Fibroblast of skin of left quadriceps (primary cell): ENCODE measurements around the gene AATK.

Experiments
- DNase-seq, 2 experiments: peaks; one replicate each; pipeline ENCODE4 v3.0.0-alpha.2; 2013; ENCODE audit warnings: low read depth in 2 of 2

The AATK gene

DNA sequence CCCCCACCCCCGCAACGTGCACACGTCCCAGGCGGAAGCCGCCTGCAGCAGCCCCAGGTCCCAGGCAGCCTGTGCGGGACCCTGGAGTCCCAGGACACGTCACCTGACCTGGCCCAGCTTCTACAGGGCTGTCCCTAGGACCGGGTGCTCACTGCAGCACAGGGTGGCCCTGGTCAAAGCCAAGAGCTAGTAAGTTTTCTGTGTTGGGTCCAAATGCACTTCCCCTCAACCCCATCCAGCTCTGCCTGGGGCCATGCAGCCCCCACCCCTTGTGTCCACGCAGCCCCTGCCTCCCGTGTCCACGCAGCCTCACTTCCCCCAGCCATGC lies 22.9 kb downstream of the AATK start:
- DNase-seq = no peak

DNA sequence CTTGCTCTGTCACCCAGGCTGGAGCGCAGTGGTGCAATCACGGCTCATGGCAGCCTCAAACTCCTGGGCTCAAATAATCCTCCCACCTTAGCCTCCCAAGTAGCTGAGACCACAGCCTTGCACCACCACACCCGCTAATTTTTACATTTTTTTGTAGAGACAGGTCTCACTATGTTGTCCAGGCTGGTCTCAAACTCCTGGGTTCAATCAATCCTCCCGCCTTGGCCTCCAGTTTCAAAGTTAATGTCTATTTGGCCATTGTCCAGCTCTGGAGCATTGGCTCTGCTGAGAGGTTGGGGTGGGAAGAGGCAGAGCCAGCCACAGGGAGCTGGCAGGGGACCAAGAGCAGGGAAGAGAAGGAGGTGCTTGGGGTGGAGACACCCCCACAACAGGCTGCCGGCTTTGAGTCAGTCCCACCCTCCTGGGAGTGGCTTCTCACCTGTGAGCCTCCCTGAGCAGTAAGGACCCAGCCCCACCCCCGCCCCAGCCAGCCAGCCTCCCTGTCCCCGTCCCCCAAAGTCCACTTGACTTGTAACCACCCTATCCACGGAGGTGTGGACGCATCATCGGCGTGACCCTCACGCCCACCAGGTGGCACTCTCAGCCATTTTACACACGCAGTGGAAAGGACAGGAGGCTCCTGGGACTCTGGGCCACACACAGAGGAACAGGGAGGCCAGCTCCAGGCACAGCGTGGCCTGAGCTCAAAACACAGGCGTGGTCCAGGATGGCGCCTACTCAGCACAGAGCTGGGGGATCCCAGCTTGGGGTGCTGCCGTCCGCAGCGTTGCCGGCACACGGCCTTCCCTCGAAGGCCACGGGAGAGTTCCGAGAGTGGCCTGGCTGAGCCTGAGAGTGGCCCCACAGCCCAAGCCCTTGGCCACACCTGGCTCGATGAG lies 23.5 kb downstream of the AATK start:
- DNase-seq = peak; percentile 22 to 35

DNA sequence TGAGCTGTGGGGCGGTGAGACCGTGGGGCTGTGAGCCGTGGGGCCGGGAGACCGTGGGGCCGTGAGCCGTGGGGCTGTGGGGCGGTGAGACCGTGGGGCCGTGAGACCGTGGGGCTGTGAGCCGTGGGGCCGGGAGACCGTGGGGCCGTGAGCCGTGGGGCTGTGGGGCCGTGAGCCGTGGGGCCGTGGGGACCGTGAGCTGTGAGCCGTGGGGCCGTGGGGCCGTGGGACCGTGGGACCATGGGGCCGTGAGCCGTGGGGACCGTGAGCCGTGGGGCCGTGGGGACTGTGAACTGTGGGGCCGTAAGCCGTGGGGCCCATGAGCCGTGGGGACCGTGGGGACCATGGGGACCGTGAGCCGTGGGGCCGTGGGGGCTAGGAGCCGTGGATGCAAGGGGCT lies 25.3 kb downstream of the AATK start:
- DNase-seq = no peak

DNA sequence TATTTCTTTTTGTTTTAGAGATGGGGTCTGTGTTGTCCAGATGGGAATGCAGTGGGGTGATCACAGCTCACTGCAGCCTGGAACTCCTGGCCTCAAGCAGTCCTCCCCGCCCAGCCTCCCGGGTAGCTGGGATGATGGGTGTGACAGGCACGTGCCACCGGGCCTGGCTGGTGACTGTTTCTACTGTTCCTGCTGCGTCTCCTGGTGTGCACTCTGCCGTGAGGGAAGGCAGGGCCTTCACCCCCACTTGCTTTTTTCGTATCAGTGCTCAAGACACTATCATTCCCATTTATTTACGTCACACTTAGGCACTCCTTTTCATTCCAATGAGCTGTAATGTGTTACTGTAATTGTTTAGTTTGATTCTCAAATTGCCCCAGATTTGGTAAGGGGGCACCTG lies 26.0 kb downstream of the AATK start:
- no peak for DNase-seq

DNA sequence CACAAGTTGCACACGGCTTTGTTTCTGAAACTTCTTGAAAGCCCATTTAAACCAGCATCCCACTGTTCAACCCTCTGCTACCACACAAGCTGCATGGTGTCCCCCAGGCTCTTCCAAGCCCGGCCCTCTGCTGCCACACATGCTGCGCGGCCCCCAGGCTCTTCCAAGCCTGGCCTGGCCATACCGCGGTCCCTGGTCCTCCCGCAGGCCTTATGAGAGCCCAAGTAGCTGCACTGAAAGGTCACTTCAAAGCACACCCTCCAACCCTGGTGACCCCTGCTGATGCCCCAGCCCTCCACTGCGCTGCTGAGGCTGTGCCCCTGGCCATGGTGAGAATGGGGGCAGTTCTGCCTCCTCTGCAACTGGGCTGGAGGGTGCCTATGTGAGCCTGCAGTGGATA lies 26.6 kb downstream of the AATK start:
- DNase-seq = no peak

DNA sequence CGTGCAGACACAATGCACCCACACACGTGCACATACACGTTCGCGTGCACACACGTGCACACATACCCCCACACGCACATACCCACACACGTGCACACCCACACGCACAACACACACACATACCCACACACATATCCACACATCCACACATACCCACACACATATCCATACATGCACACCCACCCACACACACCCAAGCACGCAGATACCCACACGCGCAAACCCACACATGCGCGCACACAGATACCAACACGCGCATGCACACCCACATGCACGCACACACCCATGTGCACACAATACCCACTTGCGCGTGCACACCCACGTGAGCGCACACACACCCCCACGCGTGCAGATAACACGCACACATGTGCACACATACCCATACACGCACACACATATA lies 27.5 kb downstream of the AATK start:
- DNase-seq = no peak

DNA sequence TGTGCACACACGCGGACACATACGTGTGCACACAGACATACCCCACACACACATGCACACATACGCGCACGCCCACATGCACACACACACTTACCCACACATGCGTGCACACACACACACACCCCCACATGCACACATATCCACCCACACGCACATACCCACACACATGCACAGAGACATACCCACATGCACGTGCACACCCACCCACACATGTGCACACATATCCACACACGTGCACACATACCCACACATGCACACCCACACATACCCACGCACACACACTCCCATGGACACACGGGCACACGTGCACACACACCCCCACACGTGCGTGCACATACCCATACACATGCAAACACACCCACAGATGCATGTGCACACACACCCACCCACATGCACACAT lies 27.9 kb downstream of the AATK start:
- DNase-seq = no peak

DNA sequence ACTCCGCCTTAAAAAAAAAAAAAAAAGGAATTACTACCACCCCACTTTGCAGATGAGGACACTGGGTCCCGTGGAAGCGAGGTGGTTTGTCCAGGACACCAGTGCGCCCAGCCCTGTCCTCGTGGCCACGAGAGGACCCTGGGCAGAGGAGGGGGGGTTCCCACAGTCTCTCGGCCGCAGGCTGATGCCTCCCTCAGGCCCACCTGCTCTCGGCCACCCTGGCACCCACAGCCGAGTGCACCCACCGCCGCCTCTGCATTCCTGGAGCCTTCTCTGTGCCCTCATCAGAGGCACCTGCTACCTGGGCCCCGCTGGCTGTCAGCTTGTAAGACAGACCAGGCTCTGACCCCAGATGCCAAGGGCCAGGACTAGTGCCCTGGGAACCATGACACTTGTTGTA lies 28.8 kb downstream of the AATK start:
- no peak for DNase-seq

DNA sequence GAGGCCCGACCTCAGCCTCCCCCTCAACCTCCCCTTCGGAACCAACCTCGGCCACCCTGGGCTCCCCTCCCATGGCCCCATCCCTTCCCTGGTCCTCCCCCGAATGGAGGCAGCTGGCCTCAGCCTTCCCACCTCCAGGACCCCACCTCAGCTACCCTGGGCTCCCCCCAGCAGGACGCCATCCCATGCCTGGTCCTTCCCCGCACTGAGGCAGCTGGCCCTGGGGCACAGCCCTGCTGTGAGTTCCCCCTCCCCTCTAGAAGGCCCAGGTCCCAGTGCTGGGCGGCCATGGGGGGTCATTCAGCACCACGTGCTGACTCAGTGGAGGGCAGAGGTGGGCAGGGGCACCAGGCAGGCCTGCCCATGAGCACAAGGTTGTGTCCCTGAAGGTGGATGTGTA lies 29.7 kb downstream of the AATK start:
- no peak for DNase-seq

DNA sequence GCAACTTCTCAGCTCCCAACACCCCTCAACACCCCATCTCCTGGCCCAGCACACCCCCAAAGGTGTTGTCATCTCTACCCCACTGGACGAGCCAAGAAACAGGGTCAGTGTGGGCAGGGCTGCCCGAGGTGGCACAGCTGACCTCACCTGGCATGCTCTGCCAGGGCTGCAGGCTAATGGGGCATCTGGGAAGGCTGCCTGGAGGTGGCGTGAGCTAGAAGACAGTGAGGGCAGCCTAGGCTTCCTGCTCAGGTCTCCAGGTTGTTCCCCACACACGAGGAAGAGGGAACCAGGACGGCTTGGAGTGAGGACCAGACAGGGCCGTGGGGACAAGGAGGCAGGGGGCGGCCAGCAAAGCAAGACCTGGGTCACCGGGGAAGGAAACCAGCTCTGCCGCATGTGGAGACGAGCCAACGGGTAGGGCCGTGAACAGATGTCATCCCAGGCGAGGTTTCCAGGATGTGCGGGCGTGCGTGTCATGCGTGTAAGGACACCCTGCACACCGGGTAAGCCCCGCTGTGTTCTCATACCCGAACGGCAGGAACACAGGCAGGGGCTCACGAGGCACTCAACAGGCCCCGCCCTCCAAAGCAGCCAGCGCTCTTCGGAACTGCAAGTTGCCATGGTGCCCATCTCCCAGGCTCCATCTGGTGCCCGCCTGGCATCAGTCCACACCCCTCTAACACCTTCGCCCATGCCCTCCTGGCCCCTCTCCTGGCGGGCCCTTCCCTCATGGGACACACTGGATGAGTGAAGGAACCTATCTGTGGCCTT lies 30.3 kb downstream of the AATK start:
- DNase-seq = no peak

DNA sequence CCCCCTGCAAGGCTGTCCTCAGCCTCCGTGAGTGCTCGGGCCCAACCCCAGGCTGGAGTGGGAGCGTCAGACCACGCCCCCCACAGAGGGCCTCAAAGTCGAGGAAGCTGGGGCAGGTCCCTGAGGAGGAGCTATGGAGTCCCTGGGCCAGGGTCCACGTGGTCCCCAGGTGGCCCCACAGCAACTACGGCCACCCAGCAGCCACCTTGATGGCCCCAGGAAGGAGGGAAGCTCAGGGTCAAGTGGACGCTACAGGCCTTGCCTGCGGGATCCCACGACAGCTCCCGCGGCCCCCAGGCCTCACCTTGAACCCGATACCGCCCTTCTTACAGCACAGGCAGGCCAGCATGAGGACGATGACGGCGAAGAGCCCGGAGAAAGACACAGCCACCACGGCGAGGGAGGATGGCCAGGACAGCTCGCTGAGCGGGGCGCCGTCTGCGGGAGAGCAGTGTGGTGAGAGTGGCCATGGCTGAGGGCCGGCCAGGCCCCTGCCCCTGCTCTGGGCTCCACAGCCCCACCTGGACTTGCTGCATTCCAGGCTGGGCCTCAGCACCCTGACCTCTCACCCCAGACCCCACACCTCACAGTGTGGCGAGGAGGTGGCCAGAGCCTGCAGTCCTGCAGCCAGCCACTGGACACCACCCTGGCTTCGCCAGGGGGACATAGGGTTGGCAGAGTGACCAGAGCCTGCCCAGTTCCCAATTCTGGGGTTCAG lies 31.8 kb downstream of the AATK start:
- DNase-seq = no peak

DNA sequence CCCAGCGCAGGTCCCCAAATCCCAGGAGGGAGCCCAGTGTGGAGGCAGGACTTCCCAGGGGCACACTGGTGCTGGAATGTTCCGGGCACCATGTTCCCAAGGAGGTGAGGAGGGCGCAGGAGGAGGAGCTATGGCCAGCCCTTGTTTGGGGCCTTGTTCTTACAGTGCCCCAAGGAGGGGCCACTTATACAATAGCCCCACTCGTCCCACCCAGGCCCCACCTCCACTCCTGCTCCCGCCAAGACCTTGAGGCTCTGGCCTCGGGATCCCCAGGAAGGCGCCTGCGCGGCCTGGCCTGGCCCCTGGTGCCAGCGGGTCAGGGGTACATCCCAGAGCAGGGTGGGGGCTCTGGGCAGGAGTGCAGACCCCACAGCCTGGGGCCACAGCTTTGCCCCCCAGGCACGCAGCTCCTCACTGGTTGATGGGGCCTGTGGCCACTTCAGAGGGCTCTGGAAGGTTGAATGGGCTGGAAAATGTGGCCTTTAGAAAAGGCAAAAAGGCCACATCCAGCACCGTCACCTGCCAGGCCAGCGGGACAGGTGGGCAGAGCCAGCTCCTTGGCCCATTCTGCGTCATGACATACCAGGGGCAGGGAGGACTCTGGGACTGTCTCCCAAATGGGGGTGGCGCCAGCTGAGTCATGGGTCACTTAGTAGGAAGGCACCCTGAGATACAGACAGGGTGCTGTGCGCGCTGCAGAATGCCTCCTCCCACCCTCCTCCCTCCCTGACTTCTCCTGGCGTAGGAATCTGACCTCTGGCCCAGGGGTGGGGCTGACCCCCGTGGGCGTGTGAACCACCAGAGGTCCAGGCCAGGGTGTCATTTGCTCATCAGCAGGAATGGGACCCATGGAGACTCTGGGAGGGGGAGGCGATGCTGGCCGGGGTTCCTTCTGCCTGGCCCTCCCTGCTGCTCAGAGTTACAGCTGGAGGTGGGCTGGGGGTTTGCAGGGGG lies 33.0 kb downstream of the AATK start:
- DNase-seq = no peak

DNA sequence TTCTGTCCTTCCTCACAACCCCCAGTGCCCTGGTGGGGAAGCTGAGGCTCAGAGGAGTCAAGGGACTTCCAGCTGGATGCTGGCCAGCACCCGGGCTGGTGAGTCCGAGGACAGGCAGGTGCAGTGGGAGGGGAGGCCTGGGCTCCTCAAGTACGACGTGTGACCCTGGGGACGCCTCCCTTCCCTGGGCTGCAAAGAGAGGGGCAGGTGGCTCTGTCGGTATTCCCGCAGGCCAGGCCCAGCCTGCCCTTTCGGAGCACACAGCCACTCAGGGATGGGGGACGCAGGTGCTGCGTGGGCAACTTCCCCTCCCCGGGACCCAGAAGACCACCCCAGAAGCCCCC lies 33.9 kb downstream of the AATK start:
- DNase-seq = no peak

DNA sequence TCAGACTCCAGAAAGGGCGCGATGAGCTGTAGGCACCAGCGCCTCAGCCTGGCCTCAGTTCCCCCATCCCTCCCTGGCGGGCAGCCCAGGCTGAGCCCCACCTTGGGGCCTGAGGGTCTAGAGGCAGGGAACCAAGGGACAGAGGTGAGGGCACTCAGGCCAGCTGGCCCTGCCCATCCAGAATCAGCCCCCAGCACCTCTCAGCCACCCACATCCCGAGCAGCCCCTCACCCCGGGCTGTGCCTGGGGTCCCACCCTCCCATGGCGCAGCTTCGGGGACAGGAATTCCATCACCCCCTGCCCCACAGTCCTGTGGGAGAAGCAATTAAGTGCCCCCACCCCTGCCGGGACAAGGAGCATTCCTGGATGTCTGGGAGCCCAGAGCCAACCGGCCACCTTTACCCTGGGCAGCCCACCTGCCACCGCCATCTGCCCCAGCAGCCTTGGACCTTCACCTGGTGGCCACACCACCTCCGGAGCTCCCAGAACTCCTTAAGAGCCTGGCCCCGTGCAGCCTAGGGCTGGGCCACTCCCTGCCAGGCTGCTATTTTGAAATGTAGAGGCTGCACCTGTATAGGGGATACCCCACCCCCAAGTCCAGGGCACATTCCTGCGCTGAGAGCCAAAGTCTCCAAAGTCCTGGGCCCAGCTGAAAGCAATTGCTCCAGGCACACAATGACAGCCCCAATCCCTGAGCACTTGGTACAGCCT lies 34.4 kb downstream of the AATK start:
- DNase-seq = no peak

DNA sequence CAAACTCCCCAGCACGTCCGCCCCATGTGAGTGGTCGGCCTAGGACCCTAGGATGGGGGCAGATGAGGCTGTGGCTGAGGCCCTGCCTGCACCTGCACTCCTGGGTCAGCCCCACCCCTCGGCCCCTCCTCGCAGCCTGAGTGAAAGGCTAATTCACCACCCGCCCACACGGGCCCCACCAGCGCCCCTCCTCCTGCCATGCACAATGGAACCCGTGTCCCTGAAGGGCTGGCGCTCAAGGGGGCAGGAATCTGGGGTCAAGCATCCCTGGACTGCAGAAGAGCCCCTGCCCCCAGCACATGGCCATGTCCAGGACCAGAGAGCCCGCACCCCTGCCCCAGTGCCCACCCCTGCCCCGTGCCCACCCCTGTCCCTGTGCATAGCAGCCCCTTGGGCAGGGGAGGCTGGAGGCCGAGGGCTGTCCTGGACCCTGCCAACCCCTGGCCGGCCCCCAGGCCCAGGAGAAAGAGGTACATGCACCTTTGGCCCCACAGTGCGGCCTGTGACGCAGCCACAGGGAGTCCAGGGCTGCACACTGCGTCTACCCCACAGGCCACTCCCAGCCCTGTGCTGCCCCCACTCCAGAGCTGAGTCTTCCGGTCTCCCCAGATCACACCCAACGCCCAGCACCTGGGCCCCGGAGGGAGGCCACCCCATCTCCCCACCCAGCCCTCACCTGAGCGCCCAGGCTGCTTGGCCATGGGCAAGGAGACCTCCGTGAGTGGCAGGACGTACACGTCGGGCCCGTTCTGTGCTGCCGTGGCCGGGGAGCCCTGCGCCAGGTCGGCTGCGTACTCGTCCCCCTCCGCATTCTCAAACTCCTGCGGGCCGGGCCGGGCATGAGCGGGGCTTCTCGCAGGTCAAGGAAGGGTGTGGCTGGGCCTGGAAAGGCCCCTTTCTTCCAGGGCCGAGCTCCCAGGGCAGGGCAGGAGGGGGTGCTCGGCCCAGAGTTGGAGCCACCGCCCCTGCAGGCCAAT lies 35.3 kb downstream of the AATK start:
- no peak for DNase-seq

DNA sequence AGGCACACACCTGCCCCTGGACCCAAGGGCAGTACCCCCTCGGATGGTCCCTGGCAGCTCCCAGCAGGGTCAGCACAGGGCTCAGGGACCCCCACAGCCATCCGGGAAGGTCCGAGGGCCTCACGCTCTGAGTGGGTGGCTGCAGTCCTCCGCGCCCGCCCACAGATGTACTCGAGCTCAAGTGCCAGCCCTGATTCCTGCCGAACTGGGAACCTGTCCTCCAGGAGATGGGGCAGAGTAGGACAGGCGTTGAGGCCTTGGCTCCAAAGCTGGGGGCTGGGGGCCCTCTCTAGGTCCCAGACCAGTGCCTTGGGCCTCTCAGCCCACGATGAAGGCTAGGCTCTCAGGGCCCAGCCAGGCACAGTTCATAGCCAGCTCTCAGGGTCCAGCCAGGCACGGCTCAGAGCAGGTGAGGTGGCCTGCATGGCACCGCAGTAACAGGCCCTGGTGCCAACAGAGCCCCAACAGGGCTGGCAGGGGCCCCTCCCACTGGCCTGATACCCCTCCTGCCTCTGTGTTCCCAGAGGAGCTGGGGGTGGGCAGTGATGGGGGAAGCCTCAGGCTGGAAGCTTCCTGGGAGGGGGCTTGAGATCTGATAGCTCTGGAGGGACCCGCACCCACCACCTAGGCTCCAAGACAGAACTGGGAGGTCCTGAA lies 36.2 kb downstream of the AATK start:
- no peak for DNase-seq

DNA sequence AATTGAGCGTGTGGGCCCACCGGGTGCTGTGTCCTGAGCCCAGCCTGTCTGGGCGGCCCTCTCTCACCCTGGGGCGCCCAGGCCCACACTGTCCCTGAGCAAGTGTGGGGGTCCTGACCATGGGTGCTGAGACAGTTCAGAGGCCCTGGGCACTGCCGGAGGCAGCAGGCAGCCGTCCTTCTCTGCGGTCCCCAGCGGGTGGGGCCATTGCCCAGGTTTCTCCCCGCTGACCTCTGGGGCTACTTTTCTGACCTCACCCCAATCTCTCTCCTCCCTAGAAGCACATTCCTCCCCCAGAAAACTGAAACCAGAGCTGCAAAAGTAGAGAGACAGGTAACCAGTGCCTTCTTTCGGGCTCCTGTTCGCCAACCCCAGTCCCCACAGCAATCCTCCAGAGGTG lies 36.7 kb downstream of the AATK start:
- DNase-seq = no peak

DNA sequence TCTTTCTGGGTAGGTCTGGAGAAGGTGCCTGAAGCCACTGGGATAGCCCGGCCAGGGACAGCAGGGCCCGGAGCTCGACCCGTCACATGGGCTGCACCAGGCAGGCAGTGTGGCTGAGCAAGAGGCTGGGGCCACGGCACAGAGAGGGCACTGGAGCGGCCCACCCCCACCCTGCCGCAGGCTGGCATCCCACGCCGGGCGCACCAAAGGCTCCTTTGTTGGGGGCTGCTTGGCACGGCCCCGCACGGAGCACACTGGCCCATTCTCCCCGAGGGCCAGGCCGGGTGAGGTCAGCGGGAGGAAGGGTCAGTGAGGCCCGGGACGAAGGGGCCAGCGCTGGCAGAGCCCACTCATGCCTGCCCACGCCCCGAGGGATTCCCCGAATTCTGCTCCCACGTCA lies 37.2 kb downstream of the AATK start:
- no peak for DNase-seq

DNA sequence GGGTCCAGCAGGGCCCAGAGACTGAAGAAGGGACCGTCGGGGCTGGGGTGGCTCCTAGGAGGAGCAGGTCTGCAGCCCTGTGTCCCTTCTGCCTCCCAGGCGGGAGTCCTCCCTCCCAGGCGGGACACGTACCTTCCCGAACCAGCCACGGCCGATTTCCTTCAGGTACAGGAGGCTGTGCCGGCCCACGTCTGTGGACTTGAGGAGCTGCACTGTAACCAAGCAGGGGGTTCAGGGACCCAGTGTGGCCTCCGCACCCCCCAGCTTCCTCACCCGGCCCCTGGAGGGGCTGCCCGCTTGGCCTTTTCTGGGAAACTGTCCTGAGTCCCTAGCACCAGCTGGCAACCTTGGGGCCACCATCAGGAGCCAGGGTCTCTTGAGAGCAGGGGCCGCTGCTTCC lies 37.7 kb downstream of the AATK start:
- no peak for DNase-seq
